C4-2B (cell line): ENCODE data around the gene PRKD1.

Source experiments
- ZFX ChIP-seq: fragments of 450-650 bp; IDR thresholded peaks from 2 replicates; pipeline ENCODE4 v1.6.1; 2017
- TF ChIP-seq, protein P1 (sequence below): fragments of 450-650 bp; conservative IDR thresholded peaks from 2 replicates; pipeline ENCODE4 v1.5.1; 2017; ENCODE audit warnings: mild to moderate bottlenecking

GRCh38 chr14:29722831-29723230, 204.8 kb downstream of the PRKD1 start:
- TF ChIP-seq, protein P1, sequence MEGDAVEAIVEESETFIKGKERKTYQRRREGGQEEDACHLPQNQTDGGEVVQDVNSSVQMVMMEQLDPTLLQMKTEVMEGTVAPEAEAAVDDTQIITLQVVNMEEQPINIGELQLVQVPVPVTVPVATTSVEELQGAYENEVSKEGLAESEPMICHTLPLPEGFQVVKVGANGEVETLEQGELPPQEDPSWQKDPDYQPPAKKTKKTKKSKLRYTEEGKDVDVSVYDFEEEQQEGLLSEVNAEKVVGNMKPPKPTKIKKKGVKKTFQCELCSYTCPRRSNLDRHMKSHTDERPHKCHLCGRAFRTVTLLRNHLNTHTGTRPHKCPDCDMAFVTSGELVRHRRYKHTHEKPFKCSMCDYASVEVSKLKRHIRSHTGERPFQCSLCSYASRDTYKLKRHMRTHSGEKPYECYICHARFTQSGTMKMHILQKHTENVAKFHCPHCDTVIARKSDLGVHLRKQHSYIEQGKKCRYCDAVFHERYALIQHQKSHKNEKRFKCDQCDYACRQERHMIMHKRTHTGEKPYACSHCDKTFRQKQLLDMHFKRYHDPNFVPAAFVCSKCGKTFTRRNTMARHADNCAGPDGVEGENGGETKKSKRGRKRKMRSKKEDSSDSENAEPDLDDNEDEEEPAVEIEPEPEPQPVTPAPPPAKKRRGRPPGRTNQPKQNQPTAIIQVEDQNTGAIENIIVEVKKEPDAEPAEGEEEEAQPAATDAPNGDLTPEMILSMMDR, result no peak
- TF ChIP-seq ZFX, result no peak
